Stimulated activated naive CD4-positive, alpha-beta T cell treated with Interleukin-2 at 50 U/mL for 16 hours (primary cell): ENCODE measurements around the gene PLEKHJ1.

Source experiments
- DNase-seq: peaks from one replicate; lab custom pipeline; 2025; lab: John Stamatoyannopoulos, UW

PLEKHJ1 gene

DNA sequence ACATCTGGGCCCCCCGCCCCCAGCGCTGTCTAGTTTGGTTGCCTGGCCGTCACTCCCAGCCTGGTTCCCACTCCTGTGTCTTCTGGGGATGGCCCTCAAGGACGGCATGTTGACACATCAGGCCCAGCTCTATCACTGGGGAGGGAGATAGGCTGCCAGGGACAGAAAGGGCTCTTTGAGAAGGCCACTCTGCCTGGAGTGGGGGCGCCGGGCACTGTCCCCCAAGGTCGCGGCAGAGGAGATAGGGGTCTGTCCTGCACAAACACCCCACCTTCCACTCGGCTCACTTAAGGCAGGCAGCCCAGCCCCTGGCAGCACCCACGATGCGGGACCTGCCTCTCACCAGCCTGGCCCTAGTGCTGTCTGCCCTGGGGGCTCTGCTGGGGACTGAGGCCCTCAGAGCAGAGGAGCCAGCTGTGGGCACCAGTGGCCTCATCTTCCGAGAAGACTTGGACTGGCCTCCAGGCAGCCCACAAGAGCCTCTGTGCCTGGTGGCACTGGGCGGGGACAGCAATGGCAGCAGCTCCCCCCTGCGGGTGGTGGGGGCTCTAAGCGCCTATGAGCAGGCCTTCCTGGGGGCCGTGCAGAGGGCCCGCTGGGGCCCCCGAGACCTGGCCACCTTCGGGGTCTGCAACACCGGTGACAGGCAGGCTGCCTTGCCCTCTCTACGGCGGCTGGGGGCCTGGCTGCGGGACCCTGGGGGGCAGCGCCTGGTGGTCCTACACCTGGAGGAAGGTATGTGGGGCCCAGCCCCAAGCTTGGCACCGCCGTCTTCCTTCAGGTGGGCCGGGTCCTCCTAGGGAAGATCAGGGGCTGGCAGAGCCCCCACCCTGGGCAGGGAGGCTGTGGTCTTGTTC lies 13.1 kb upstream of the PLEKHJ1 start, which contains the start of gene AMH:
AMH (plus strand) TSS at position 314 of the 857 bp plus-strand sequence; CDS start at position 324, 10 bp downstream.
- DNase-seq = no peak

DNA sequence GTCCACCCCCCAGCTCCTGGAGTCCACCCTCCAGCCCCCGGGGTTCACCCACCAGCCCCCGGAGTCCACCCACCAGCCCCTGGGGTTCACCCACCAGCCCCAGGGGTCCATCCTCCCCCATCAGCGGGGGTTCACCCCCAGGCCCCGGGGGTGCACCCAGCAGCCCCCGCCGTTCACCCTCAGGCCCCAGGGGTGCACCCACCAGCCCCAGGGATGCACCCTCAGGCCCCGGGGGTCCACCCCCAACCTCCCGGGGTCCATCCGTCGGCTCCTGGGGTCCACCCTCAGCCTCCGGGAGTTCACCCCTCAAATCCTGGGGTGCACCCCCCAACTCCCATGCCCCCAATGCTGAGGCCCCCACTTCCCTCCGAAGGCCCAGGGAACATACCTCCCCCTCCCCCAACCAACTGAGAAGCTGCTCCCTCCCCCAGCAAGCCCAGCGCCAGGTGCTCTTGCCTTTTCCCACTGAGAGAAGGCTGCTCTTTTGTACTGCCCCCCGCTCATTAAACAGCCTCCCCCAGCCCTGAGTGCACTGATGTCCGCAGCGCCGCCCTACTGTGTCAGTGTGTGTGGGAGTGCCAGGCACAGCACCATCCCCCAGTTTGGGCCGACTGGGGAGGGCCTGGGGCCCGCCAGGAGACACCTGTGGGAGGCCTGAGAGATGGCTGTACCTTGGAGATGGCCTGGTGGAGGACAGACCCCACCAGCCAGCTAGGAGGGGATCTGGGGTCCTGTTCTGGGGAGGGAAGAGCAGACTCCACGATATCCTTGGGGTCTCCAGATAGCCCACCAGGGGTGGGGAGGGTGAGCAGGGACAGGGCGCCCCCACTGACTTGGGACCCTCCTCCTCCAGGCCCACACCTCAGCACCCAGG lies 12.2 kb upstream of the PLEKHJ1 start:
- DNase-seq = no peak

DNA sequence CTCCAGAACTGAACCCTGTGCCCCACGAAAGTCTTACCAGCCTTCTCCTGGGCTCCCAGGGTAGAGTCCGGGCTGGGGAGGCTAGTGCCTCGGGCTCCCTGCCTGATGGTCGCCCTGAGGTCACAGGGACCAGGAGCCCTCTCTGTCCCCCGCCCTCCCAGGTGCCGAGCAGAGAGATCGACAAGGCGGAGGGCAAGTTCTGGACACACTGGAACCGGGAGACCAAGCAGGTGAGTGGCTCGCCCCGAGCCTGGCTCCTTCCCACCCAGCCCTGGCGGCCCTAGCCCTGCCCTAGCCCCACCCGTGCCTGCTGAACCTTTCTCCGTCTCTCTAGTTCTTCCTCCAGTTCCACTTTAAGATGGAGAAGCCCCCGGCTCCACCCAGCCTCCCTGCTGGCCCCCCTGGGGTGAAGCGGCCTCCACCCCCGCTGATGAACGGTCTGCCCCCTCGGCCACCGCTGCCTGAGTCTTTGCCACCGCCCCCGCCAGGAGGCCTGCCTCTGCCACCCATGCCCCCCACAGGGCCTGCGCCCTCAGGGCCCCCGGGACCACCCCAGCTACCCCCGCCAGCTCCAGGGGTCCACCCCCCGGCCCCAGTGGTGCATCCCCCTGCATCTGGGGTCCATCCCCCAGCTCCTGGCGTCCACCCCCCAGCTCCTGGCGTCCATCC lies 11.4 kb upstream of the PLEKHJ1 start:
- DNase-seq = no peak

DNA sequence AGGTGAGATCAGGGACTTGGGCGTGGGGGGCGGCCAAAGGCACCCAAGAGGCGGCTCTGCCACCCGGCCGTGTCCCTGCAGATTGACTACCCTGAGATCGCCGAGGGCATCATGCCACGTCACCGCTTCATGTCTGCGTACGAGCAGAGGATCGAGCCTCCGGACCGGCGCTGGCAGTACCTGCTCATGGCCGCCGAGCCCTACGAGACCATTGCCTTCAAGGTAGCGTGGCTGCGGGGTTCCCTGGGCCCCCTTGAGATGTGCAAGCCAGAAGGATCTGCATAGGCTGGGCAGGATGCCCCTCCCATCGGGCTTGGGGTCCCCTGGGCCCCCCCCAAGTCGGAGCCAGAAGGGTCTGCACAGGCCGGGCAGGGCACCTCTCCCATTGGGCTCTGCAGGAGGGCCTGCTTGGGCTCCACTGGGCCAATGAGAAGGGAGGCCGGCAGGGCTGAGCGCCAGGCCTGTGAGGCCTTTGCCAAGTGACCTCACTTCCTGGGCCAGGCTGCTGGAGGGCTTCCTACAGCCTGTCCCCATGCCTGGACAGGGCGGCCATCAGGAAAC lies 10.8 kb upstream of the PLEKHJ1 start:
- no peak for DNase-seq

DNA sequence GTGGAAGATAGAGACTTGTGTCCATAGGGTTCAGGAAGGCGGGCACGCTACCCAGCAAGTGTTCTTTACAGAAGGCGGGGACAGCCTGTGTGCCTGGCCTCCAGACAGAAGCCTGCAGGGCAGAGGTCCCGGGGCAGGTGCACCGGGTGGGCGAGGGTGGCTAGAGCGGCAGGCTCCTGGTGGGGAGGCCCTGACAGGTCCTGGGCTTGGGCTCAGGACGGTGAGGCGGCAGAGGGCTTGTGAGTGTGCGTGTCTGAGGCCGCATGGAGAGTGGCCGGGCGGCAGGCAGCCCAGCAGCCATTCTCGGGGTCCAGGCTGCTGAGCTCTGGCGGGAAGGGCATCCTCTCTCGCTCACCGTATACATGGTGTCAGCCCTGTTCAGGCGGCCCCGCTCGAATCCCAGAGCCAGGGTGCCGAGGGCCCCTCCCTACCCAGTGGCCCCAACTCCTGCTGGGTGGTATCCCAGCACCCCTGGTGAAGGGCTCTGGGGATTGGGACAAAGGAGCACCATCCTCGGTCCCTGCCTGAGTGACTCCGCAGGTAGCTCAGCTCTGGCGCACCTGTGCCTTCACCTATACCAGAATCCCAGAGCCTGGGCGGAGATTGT lies 10.0 kb upstream of the PLEKHJ1 start:
- DNase-seq = no peak

DNA sequence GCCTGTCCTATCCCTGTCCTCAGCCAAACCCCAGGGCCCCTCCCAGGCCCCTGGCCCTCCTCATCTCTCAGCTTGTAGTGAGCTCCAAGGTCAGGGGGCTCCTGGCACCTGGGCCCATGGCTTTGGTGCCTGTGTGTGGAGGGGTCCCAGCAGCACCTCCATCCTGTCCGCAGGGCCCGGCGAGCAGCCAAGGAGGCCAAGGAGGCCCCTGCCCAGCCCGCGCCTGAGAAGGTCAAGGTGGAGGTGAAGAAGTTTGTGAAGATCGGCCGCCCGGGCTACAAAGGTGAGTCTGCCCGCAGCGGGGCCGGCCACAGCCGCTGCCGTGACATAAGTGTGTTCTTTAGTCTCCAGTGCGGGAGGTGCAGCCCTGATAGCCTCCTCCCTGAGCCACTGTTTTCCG lies 9.1 kb upstream of the PLEKHJ1 start:
- no peak for DNase-seq

DNA sequence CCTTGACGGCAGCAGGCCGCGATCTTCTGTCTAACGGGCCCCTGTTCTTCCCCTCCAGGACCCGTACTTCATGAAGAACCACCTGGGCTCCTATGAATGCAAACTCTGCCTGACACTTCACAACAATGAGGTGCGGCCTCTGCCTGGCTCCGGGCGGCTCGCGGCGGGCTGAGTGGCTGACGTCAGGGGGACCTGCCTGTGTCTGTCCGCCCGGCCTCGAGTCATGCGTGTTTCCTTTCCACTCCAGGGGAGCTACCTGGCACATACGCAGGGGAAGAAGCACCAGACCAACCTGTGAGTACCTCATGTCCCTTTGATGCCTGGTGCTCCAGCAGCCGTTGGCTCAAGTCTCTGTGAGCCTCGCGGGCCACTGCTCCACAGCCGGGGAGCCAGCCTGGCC lies 8.4 kb upstream of the PLEKHJ1 start:
- DNase-seq = no peak

DNA sequence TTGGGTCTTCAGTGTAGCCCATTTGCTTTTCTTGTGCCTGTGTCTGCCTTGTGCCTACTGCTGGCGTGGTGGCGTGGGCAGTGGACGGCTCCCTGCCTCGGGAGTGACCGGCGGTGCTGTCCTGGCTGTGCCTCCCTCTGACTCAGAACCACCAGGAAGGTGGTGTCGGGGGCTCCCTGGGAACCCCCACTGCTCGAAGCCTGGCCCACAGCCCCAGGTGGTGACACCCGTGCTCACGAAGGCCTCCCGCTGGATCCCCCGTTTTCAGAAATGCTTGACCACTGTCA lies 7.9 kb upstream of the PLEKHJ1 start:
- DNase-seq = no peak

DNA sequence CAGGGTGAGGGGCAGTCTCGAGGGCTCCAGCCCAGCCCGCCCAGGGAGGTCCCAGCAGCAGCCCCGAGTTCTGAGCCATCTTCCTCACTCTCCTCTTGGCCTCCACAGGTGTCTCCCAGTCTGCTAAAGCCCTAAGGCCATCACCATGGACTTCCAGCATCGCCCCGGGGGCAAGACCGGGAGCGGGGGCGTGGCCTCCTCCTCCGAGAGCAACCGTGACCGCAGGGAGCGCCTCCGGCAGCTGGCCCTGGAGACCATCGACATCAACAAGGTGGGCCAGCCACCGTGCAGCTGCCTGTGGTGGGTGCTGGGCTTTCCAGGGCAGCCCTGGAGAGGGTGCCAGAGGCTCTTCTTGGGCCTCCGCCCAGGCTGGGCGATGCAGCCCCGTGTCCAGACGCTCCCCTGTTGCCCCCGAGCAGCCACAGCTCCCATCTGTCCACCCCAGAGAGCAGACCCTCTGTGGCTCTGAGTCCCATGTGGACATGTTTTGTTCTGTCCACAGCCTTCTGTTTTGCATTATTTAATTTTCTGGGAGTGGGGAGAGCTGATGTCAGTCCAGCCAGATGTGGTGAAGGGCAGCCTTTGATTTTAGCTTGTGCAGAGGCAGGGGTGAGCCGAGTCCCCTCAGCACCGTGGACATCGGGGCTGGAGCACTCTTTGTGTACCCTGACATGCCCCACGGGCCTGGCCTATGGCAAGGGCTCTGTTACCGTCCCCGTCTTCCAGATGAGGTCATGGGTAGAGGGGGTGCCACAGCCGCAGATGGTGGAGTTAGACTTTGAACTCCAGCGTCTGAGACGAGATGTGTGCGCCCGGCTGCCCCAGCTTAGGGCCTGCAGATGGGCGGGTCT lies 7.4 kb upstream of the PLEKHJ1 start:
- no peak for DNase-seq

DNA sequence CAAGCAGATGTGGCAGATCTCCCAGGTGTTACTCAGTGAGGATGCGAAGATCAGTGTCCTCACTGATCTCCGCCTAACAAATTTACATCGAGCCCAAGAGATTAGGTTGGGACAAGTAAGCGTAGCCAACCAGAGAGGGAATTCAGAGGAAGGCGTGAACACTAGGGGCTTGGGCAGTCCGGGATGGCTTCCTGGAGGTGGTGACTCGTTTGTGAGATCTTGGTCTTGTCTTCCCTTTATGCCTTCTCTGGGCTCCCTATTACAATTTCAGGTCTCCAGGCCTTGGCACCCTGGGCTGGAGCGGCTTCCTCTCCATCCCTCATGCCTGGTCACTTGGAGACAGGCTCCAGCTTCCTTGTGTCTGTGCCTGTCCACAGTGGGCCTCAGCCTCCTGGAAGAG lies 6.7 kb upstream of the PLEKHJ1 start:
- no peak for DNase-seq

DNA sequence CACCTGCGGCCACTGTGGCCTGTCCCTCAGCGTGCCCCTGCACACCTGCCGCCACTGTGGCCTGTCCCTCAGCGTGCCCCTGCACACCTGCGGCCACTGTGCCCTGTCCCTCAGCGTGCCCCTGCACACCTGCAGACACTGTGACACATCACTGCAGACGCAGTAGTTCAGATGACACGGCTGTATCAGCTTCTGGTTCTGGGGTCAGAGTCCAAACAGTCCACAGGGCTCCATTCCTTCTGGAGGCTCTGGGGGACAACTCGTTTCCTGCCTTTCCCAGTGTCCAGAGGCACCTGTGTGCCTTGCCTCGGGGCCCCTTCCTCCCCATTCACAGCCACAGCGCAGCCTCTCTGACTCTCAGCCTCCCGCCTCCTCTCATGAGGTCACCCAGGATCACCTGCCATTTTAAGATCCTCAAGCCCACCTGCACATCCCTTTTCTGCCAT lies 6.0 kb upstream of the PLEKHJ1 start:
- no peak for DNase-seq

DNA sequence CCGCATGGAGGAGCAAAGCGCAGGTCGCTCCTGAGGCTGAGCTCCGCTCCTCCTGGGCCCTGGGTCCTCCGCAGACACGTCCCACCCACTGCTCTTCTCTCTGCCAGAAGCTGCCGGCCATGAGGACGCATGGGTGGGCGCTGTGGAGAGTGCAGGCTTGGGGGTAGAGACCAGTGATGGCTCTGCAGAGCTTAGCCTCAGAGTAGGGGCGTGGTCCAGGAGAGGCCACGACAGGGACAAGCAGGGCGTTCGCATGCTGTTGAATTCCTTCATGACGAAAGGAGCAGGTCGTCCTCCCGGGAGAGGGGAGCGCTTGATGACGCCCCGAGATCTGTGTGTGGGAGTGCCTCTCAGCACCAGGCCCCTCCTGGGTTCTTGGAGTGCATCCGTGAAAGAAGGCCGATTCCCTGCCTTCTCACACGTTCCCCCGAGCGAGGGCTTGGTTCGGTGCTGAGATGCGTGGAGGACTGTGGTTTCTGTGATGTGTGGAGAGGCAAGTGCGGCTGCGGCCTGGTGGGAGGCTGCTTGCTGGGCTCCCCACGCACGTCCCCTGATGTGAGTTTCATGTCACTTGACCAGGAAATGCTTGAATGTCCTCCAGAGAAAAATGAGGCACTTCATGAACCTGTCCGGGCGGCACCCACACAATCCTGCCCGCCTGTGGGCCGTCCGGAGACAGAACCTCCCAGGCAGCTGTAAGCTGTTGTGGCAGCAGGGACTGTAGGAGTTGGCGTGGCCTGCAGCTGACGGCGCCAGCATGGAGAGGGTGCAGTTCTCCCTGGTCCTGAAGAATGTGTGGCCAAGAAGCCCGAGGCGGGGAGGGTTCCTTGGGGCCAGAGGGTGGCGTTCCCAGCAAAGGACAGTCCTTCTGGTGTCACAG lies 5.0 kb upstream of the PLEKHJ1 start:
- no peak for DNase-seq

DNA sequence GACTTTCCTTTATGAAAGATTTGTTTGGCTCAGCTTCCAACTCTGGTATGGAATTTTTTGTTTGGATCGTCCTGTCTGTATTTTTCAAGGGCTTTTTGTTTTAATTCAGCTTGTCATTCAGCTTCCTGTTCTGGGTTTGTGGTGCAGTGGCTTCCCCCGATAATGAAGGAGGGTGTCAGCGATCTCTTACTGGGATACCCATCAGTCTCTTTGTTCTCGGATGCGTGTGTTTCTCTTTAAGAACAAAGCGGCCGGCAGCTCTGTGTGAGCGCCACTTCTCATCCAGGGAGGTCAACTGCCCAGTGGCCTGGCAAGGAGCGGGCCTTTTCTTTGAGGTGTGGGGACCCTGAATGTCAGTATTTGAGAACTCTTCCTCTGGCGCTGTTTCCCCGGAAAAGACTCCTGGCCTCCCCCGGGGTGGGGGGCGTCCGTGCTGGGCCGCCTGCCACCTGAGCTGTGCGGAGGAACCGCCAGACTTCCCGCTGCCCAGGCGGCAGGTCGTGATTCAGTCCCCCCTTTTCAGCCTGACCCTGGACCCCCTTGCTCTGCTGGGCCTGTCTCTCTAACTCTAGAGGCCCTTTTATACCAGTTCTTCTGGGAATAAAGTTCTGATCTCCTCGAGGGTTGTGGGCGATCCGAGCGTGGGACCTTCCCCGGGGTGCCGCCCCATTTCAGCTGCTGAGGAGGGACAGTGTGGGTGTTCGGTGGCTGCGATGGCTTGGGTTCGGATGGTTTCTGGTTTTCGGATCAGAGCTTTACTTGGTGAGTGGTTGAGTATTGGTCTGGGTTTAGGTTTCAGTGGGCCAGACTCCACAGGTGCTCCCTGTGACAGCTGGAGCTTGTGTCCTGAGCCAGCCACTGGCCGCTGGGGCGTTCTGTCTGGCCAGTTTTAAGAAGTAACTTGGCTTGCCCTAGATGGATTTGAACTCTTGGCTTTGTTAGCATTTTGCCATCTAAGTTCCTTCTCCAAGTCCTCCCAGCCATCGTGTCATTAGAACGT lies 3.9 kb upstream of the PLEKHJ1 start:
- no peak for DNase-seq

DNA sequence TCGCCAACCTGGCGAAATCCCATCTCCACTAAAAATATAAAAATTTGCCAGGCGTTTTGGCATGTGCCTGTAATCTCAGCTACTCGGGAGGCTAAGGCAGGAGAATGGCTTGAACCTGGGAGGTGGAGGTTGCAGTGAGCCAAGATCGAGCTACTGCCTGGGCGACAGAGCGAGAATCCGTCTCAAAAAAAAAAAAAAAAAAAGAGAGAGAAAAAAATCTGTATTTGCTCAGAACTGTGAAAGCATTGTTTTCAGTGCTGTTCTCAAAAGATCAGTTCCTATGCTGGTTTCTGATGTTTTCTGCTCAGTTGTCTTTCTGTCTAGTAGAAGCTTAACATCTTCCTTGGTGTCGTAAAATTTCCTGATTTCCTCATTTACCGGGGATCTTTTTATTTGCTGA lies 3.0 kb upstream of the PLEKHJ1 start:
- DNase-seq = no peak

DNA sequence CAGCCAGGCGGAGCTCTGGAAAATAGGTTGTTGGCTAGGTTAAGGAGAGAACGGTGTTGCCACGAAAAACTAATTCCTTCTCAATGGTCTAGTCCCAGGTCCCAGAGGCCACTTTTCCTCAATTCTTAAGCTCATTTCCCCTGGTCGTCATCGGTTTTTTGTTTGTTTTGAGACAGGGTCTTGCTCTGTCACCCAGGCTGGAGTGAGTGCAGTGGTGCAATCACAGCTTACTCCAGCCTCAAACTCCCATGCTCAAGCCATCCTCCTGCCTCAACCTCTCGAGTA lies 1.7 kb upstream of the PLEKHJ1 start:
- DNase-seq = no peak

DNA sequence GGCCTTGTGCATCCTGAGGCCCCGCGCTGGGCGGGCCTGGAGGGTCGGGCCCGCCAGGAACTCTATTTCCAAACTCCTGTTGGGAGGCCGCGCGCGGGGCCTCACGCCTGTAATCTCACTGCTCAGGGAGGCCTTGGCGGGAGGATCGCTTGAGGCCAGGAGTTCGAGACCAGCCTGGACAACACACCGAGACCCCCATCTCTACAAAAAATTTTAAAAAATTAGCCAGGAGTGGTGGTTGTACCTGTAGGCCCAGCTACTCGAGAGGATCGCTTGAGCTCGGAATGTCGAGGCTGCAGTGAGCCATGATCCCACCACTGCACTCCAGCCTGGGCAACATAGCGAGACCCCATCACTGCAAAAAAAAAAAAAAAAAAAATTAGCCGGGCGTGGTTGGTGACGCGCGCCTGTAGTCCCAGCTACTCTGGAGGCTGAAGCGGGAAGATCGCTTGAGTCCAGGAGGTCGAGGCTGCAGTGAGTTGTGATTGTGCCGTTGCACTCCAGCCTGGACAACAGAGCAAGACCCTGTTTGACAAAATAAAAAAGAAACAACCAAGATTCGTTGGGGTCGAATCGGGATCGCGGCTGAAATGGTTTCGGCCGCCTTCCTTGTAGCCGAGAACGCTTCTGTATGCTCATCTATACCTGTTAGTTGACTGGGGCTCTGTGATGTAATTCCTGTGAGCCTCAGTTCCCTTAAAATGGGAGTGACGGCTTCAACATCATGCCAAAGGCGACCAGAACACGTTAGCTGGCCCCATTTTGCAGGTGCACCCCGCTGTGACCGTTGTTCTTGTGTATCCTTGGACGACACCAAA lies 1.1 kb upstream of the PLEKHJ1 start:
- no peak for DNase-seq

DNA sequence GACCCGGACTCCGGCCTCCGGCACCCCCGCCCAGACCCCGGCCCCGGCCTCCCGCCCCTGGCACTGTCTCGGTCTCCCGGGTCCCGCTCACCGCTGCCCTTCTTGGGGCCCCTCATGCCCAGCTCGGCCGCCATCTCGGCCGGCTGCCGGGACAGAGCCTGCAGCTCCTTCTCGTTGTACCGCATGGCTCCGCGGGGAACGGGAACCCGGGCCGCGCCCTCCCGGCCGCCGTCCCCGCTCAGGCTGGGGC lies 140 bp downstream of the PLEKHJ1 start:
- DNase-seq = no peak

DNA sequence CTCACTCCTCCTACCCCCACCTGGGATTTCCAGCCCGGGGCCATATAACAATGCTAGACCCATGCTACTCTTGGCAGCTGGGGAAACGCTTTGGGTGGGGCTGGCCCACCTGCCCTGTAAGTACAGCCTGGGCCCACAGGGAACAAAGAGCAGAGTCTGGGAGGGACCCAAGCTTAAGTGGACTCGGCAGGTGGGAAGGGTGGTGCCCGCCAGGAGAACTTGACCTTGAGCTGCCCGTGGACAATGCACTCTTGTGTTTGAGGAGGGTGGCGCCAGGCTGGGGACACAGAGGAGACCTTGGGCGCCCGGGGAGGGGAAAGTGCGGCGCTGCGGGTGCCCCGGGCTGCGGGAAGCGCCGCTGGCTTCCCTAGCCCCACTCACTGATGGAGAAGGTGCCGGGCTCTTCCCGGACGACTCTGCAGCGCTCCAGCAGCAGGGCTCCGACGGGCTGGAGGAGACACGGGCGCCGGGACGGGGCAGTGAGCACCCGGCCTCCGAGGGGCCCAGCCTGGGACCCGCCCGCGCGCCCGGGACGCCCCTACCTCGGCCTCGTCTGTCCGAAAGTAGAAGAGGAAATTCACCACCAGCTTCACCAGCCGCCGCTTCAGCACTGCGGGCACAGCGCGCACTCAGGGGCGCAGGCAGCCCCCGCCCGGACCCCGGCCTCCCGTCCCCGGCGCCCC lies 607 bp downstream of the PLEKHJ1 start:
- DNase-seq = no peak
